B cell (primary cell): ENCODE data around the gene KIF3C. TPM values are rescaled to one million over a fixed set of nuclear protein-coding genes. Genes with fewer than 3 reads are reported as not detected.
A peak's percentile ranks its signal among the peaks of the same experiment; 100 is the strongest.
"Not testable (repeated sequence)": the region's sequence is repeated elsewhere in the genome, so short reads cannot be mapped to it uniquely, and the experiment has no call there.

Experiments used
- ATAC-seq: fragments of 200-7000 bp; cut with Tn5 transposase; one replicate; pipeline ENCODE4 v1.10.0; 2021; ENCODE audit warnings: low read depth, mild to moderate bottlenecking, moderate number of reproducible peaks, moderate library complexity
- CTCF ChIA-PET: fragments of 350-600 bp; sonication (Branson Sonifier 250); formaldehyde crosslinking; loops from one replicate; lab custom pipeline; 2021; ENCODE audit warnings: antibody characterized with exemption, inconsistent platforms; lab: Charles Lee
- POLR2A ChIA-PET: fragments of 350-600 bp; sonication (Branson Sonifier 250); formaldehyde crosslinking; loops from one replicate; lab custom pipeline; 2021; ENCODE audit warnings: antibody characterized with exemption; lab: Charles Lee
- DNase-seq: peaks from one replicate; pipeline ENCODE4 v3.0.0; 2013
- H2AFZ ChIP-seq: 2 replicates; pipeline ENCODE4 v1.6.1; 2012; ENCODE audit warnings: mild to moderate bottlenecking, low read depth, low read length; ENCODE audit not compliant: insufficient read depth, poor library complexity, severe bottlenecking
- H3K27ac ChIP-seq, 2 donors: 1 replicate in 1 of 2; 2 replicates in 1 of 2; pipeline ENCODE4 v1.5.1; 2012 to 2013; ENCODE audit warnings: low read length in 2 of 2, mild to moderate bottlenecking in 2 of 2, moderate library complexity in 1 of 2
- H3K27me3 ChIP-seq, 4 experiments: fragments of 200-600 bp in 1 of 4; sonication (generic) in 1 of 4; replicated peaks in 1 of 4; 1 replicate in 2 of 4; 2 replicates in 2 of 4; pipeline versions ENCODE4 v1.6.1 to v1.7.0; 2013 to 2016; ENCODE audit warnings: low read length in 3 of 4, mild to moderate bottlenecking in 2 of 4, mixed read lengths in 1 of 4, moderate library complexity in 1 of 4; ENCODE audit not compliant: insufficient read depth in 4 of 4, control insufficient read depth in 3 of 4; ENCODE audit errors: control extremely low read depth in 1 of 4
- H3K36me3 ChIP-seq, 2 experiments: replicated peaks in 1 of 2; 1 replicate in 1 of 2; 2 replicates in 1 of 2; pipeline versions ENCODE4 v1.6.1 to v1.7.1; 2013; ENCODE audit warnings: low read length in 1 of 2; ENCODE audit not compliant: insufficient read depth in 2 of 2, control insufficient read depth in 1 of 2; ENCODE audit errors: control extremely low read depth in 1 of 2, extremely low read depth in 1 of 2
- H3K4me1 ChIP-seq, 2 donors: fragments of 200-600 bp in 1 of 2; sonication (generic) in 1 of 2; 1 replicate in 1 of 2; 2 replicates in 1 of 2; pipeline versions ENCODE4 v1.5.1 to v1.6.1; 2013 to 2017; ENCODE audit warnings: low read length in 2 of 2; ENCODE audit not compliant: control insufficient read depth in 2 of 2, insufficient read depth in 2 of 2
- H3K4me2 ChIP-seq: replicated peaks from 2 replicates; pipeline ENCODE3; 2012; ENCODE audit warnings: mild to moderate bottlenecking, low read depth, low read length; ENCODE audit not compliant: poor library complexity, severe bottlenecking
- H3K4me3 ChIP-seq, 5 experiments: fragments of 200-600 bp in 1 of 5; sonication (generic) in 1 of 5; 1 replicate in 3 of 5; 2 replicates in 2 of 5; pipeline versions ENCODE4 v1.5.1 to v1.7.0; 2011 to 2016; ENCODE audit warnings: low read length in 4 of 5, mild to moderate bottlenecking in 4 of 5, low read depth in 2 of 5, control low read depth in 1 of 5, moderate library complexity in 1 of 5; ENCODE audit not compliant: insufficient read depth in 1 of 5; ENCODE audit errors: control extremely low read depth in 1 of 5, extremely low read depth in 1 of 5
- H3K79me2 ChIP-seq: fragments of 200-600 bp; sonication (generic); one replicate; pipeline ENCODE4 v1.6.0; 2016; ENCODE audit warnings: low read length; ENCODE audit not compliant: control insufficient read depth, insufficient read depth
- H3K9ac ChIP-seq: fragments of 200-600 bp; sonication (generic); 2 replicates; pipeline ENCODE4 v1.6.1; 2017; ENCODE audit warnings: mild to moderate bottlenecking, low read length, moderate library complexity
- H3K9me3 ChIP-seq, 3 donors: one replicate each; pipeline versions ENCODE4 v1.6.1 to v1.7.1; 2013; ENCODE audit warnings: low read length in 2 of 3; ENCODE audit not compliant: control insufficient read depth in 2 of 3, insufficient read depth in 1 of 3; ENCODE audit errors: control extremely low read depth in 1 of 3
- H4K20me1 ChIP-seq: 2 replicates; pipeline ENCODE4 v1.6.0; 2012; ENCODE audit warnings: mild to moderate bottlenecking, low read length; ENCODE audit not compliant: insufficient read depth, control insufficient read depth, poor library complexity, severe bottlenecking
- H3K27ac Mint-ChIP-seq: one replicate; pipeline ENCODE4 v1.8.0; 2021; ENCODE audit warnings: mixed read lengths
- H3K27me3 Mint-ChIP-seq: one replicate; pipeline ENCODE4 v1.8.0; 2021; ENCODE audit warnings: mixed read lengths
- H3K4me1 Mint-ChIP-seq: one replicate; pipeline ENCODE4 v1.8.0; 2021; ENCODE audit warnings: mixed read lengths
- H3K4me3 Mint-ChIP-seq: one replicate; pipeline ENCODE4 v1.8.0; 2021; ENCODE audit warnings: mixed read lengths
- H3K9me3 Mint-ChIP-seq: one replicate; pipeline ENCODE4 v1.8.0; 2022; ENCODE audit warnings: mixed read lengths; ENCODE audit not compliant: insufficient read depth
- EZH2 ChIP-seq: IDR thresholded peaks from 2 replicates; pipeline ENCODE4 v1.6.1; 2012; ENCODE audit warnings: borderline replicate concordance, low read depth, mild to moderate bottlenecking, moderate library complexity, low read length; ENCODE audit not compliant: insufficient read depth, poor library complexity, severe bottlenecking
- WGBS: methylation state at CpG from one replicate; pipeline ENCODE4 v1.1.5; 2013; ENCODE audit warnings: missing lambda C conversion rate; ENCODE audit not compliant: insufficient coverage; 5-methylcytosine and 5-hydroxymethylcytosine counted together
- intact Hi-C: fragments of 100-400 bp; cut with micrococcal nuclease; formaldehyde crosslinking; loops from one replicate; pipeline ENCODE4 v1.10.0; 2022
- polyA plus RNA-seq: library from polyadenylated mRNA; depleted of rRNA; stranded (reverse); fragments of >200 nt; gene quantifications from 2 replicates; pipeline ENCODE4 v1.2.3, GENCODE V29; 2012
- total RNA-seq, 2 donors: library from RNA; stranded (reverse); fragments of 120-200 nt in 1 of 2; gene quantifications; 1 replicate in 1 of 2; 2 replicates in 1 of 2; pipeline versions ENCODE4 v1.2.3 to v1.2.4, GENCODE V29; 2013 to 2022
- TF ChIP-seq, protein P1 (sequence below): fragments of 200-600 bp; IDR thresholded peaks from one replicate; pipeline ENCODE4 v1.8.0; 2022; ENCODE audit warnings: antibody characterized with exemption, mild to moderate bottlenecking

Gene KIF3C
- total and polyA plus RNA-seq, 2 donors (not counting 1 experiment from before 2014, with no cell fraction given) = 0.84 to 4.0 TPM

DNA sequence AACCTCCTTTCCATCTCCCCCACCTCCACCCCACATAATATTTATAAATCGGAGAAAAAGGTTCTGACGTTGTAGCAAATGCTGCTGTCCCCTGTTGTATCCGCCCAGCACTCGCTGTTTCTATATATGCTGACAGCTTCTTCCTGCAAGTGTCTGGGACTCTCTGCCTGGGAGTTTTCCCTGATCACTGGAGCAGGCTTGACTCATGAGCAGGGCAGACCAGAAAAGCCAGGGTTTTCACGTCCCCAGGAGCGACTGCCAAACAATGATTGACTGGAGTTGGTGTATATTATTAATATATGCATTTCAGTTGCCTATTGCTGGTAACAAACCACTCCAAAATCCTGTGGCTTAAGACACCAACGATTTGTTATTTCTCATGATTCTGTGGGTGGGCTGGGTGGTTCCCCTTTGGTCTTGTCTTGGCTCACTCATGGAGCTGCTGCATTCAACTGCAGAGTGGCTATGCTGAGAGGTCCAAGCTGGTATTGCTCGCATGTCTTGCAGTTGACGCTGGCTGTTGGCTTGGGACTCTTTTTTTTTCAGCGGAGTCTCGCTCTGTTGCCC, 82.8 kb downstream of the KIF3C start:
- no peaks in the 10 kb centered on the region for H4K20me1 ChIP-seq
- H3K4me1 ChIP-seq = peaks cover 0 to 6% of the 10 kb centered on the region in 2 donors
- H2AFZ ChIP-seq = no peak overlapping the region
- no peaks in the 10 kb centered on the region for H3K27me3 ChIP-seq
- no peak overlapping the region for H3K27ac ChIP-seq
- Mint-ChIP-seq H3K4me1 (peaks cover 10% of the 10 kb centered on the region), H3K4me3 (no peak overlapping the region), H3K27me3 (no peaks in the 10 kb centered on the region), H3K9me3 (no peaks in the 10 kb centered on the region), H3K27ac (no peak overlapping the region)
- intact Hi-C loops = no loop called here
- H3K9me3 ChIP-seq = peaks cover 0 to 8% (median 0%) of the 10 kb centered on the region in 3 donors
- H3K36me3 ChIP-seq = no peaks in the 10 kb centered on the region
- 92% methylated on average over 9 of the region's 11 CpGs for WGBS
- DNase-seq (no peak), ATAC-seq (no peak)
- no peak overlapping the region for H3K4me3 ChIP-seq
- H3K79me2 ChIP-seq = no peaks in the 10 kb centered on the region
- TF ChIP-seq EZH2 = no peak
- TF ChIP-seq, protein P1, sequence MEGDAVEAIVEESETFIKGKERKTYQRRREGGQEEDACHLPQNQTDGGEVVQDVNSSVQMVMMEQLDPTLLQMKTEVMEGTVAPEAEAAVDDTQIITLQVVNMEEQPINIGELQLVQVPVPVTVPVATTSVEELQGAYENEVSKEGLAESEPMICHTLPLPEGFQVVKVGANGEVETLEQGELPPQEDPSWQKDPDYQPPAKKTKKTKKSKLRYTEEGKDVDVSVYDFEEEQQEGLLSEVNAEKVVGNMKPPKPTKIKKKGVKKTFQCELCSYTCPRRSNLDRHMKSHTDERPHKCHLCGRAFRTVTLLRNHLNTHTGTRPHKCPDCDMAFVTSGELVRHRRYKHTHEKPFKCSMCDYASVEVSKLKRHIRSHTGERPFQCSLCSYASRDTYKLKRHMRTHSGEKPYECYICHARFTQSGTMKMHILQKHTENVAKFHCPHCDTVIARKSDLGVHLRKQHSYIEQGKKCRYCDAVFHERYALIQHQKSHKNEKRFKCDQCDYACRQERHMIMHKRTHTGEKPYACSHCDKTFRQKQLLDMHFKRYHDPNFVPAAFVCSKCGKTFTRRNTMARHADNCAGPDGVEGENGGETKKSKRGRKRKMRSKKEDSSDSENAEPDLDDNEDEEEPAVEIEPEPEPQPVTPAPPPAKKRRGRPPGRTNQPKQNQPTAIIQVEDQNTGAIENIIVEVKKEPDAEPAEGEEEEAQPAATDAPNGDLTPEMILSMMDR = no peak
- CTCF ChIA-PET = no interaction called here
- POLR2A ChIA-PET = no interaction called here
- no peak overlapping the region for H3K4me2 ChIP-seq
- no peak overlapping the region for H3K9ac ChIP-seq

- Histone ChIP-seq H3K27me3 (no peaks in the 10 kb centered on the region), H3K27ac (no peak overlapping the region), H3K79me2 (no peaks in the 10 kb centered on the region), H3K9ac (no peak overlapping the region), H3K9me3 (peaks cover 0 to 8% (median 0%) of the 10 kb centered on the region in 3 donors), H3K4me2 (no peak overlapping the region), H2AFZ (no peak overlapping the region), H3K4me3 (no peak overlapping the region), H3K36me3 (no peaks in the 10 kb centered on the region), H4K20me1 (no peaks in the 10 kb centered on the region), H3K4me1 (peaks cover 0 to 6% of the 10 kb centered on the region in 2 donors)
- no peaks in the 10 kb centered on the region for H3K9me3 Mint-ChIP-seq
- peaks cover 10% of the 10 kb centered on the region for H3K4me1 Mint-ChIP-seq
- no peak overlapping the region for H3K27ac Mint-ChIP-seq
- ChIA-PET POLR2A (no interaction called here), CTCF (no interaction called here)
- no peak for ATAC-seq
- no peaks in the 10 kb centered on the region for H3K27me3 Mint-ChIP-seq
- WGBS = no CpG with 5 or more reads among the region's 4 CpGs
- no peak overlapping the region for H3K4me3 Mint-ChIP-seq
- DNase-seq = peak; percentile 21
- intact Hi-C loops = no loop called here
- TF ChIP-seq, protein P1 = no peak
- TF ChIP-seq EZH2 = no peak
Observed at GRCh38 chr2:25897506-25897905, 84.8 kb downstream of the KIF3C start.

DNA sequence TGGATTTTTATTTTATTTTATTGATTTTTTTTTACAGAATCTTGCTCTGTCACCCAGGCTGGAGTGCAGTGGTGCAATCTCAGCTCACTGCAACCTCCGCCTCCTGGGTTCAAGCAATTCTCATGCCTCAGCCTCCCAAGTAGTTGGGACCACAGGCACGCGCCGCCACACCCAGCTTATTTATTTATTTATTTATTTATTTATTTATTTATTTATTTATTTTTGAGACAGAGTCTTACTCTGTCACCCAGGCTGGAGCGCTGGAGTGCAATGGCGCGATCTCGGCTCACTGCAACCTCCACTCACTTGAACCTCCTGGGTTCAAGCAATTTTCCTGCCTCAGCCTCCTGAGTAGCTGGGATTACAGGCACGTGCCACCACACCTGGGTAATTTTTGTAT, 86.0 kb downstream of the KIF3C start:
- POLR2A ChIA-PET, H3K27ac Mint-ChIP-seq, H3K4me3 ChIP-seq, H3K27me3 ChIP-seq, H3K9ac ChIP-seq, H3K9me3 ChIP-seq, H3K27ac ChIP-seq, CTCF ChIA-PET, H3K4me3 Mint-ChIP-seq, H3K36me3 ChIP-seq, H3K4me1 ChIP-seq, H3K9me3 Mint-ChIP-seq, H3K79me2 ChIP-seq, intact Hi-C loops, H2AFZ ChIP-seq, H4K20me1 ChIP-seq, H3K4me2 ChIP-seq, ATAC-seq, H3K27me3 Mint-ChIP-seq, H3K4me1 Mint-ChIP-seq, DNase-seq: not testable (repeated sequence)
- WGBS = 86% methylated on average over 1 of the region's 9 CpGs
